HG02610 (cell line): ENCODE data around the gene COBL.

ENCODE experiments used
- ATAC-seq: cut with Tn5 transposase; IDR thresholded peaks from one replicate; pipeline ENCODE4 v1.9.1; 2021; ENCODE audit warnings: mild to moderate bottlenecking, moderate library complexity; ENCODE audit not compliant: unreplicated experiment

COBL gene

GRCh38 chr7:51062222-51062987 lies 254.2 kb downstream of the COBL start:
- ATAC-seq: no peak

GRCh38 chr7:51060536-51060935 lies 256.1 kb downstream of the COBL start:
- no peak for ATAC-seq

GRCh38 chr7:51059504-51060142 lies 257.0 kb downstream of the COBL start:
- no peak for ATAC-seq

GRCh38 chr7:51058764-51059163 lies 257.8 kb downstream of the COBL start:
- no peak for ATAC-seq

- ATAC-seq: no peak
These were observed 261.4 kb downstream of the COBL start for GRCh38 chr7:51055039-51055840.

- ATAC-seq: no peak
These were observed 262.4 kb downstream of the COBL start for GRCh38 chr7:51054231-51054630.

- ATAC-seq: no peak
These were observed 263.3 kb downstream of the COBL start for GRCh38 chr7:51053160-51053925.

GRCh38 chr7:51046482-51046881 lies 270.1 kb downstream of the COBL start:
- no peak for ATAC-seq

- no peak for ATAC-seq
These were observed 270.5 kb downstream of the COBL start for GRCh38 chr7:51046103-51046466.

- no peak for ATAC-seq
These were observed 271.1 kb downstream of the COBL start for GRCh38 chr7:51045319-51046102.

GRCh38 chr7:51043461-51043860 lies 273.1 kb downstream of the COBL start:
- ATAC-seq: no peak

- ATAC-seq: no peak
These were observed 275.8 kb downstream of the COBL start for GRCh38 chr7:51040787-51041186.

- no peak for ATAC-seq
These were observed 278.0 kb downstream of the COBL start for GRCh38 chr7:51038573-51038972.

- ATAC-seq: no peak
These were observed 280.9 kb downstream of the COBL start for GRCh38 chr7:51035716-51036115.

- no peak for ATAC-seq
These were observed 281.9 kb downstream of the COBL start for GRCh38 chr7:51034521-51035264.

- ATAC-seq: no peak
These were observed 282.7 kb downstream of the COBL start for GRCh38 chr7:51033727-51034520.

- ATAC-seq: no peak
These were observed 284.7 kb downstream of the COBL start for GRCh38 chr7:51031791-51032515.

GRCh38 chr7:51031216-51031615 lies 285.4 kb downstream of the COBL start:
- ATAC-seq: no peak
